ENCODE measurements around the gene FBP2.

Gene FBP2

DNA sequence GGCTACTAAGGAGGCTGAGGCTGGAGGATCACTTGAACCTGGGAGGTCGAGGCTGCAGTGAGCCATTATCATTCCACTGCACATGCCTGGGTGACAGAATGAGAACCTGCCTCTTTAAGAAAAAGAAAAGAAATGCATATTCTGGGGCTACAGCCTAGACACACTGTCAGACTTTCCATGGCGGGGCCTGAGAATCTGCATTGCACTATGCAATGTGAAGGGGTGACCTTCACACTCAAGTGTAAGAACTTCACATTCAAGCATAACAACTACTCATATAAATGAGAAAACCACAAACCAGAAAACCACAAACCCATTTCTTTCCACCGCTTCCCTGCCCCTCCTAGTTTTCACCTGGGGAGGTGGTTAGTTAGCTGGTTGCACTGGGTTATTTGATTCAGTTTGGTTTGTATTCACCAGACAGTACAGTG, 18.0 kb upstream of the FBP2 start:
- Histone ChIP-seq H3K36me3 (ENCODE audit: control insufficient read depth, insufficient read depth, low read length) (no peaks in the 10 kb centered on the region), H3K79me2 (no peaks in the 10 kb centered on the region), H3K9ac (no peak overlapping the region), H3K27ac (no peak overlapping the region), H2AFZ (no peak overlapping the region), H3K27me3 (ENCODE audit: control insufficient read depth, insufficient read depth, low read length) (no peaks in the 10 kb centered on the region), H3K4me3 (ENCODE audit: low read depth, low read length) (no peak overlapping the region), H3K4me2 (ENCODE audit: low read length) (no peak overlapping the region), H3K9me3 (ENCODE audit: control insufficient read depth, low read length) (no peaks in the 10 kb centered on the region), H3K4me1 (no peaks in the 10 kb centered on the region)
- TF ChIP-seq, protein P1, sequence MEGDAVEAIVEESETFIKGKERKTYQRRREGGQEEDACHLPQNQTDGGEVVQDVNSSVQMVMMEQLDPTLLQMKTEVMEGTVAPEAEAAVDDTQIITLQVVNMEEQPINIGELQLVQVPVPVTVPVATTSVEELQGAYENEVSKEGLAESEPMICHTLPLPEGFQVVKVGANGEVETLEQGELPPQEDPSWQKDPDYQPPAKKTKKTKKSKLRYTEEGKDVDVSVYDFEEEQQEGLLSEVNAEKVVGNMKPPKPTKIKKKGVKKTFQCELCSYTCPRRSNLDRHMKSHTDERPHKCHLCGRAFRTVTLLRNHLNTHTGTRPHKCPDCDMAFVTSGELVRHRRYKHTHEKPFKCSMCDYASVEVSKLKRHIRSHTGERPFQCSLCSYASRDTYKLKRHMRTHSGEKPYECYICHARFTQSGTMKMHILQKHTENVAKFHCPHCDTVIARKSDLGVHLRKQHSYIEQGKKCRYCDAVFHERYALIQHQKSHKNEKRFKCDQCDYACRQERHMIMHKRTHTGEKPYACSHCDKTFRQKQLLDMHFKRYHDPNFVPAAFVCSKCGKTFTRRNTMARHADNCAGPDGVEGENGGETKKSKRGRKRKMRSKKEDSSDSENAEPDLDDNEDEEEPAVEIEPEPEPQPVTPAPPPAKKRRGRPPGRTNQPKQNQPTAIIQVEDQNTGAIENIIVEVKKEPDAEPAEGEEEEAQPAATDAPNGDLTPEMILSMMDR (IDR thresholded peaks at IDR 0.05), result no peak

DNA sequence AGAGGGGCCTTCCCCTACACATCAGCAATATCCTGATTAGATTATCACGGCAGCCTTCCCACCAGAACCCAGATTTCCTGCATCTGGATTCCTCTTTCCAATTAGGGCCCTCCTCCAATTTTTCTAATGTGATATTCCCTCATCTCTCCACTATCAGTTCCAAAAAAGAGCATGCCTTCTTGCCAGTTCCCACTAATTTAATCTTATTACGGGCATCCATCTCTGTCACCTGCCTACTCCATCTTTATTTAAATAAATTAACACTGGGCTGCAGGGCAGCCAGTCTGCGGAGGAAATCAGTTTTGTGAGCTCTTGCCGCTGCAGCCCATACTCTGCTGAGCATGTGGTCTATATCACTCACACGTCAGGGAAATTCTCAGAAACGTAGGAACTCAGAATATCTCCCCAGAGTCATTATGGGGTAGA, 16.6 kb upstream of the FBP2 start:
- Histone ChIP-seq H3K9ac (no peak overlapping the region), H3K79me2 (no peaks in the 10 kb centered on the region), H2AFZ (no peak overlapping the region), H3K4me3 (ENCODE audit: low read depth, low read length) (no peak overlapping the region), H3K27ac (no peak overlapping the region), H3K27me3 (ENCODE audit: control insufficient read depth, insufficient read depth, low read length) (no peaks in the 10 kb centered on the region), H3K4me2 (ENCODE audit: low read length) (no peak overlapping the region), H3K9me3 (ENCODE audit: control insufficient read depth, low read length) (no peaks in the 10 kb centered on the region), H3K4me1 (no peaks in the 10 kb centered on the region), H3K36me3 (ENCODE audit: control insufficient read depth, insufficient read depth, low read length) (no peaks in the 10 kb centered on the region)
- TF ChIP-seq, protein P1 (IDR thresholded peaks at IDR 0.05), result no peak

DNA sequence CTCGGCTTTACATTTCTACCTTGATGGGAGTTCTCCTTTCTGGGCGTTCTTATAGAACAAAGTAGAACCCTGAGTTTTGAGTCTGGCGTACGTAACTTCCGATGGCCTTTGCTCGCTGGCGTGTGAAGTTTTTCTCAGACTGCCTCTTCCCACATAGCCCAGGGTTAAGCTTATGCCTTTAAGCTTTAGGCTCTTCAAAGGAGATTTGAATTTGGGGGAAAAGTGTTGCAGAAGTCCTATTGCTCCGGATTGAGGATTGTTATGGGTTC, 13.7 kb upstream of the FBP2 start:
- H3K9me3 ChIP-seq (ENCODE audit: control insufficient read depth, low read length), result no peaks in the 10 kb centered on the region
- TF ChIP-seq, protein P1 (IDR thresholded peaks at IDR 0.05), result no peak
- no peaks in the 10 kb centered on the region for H3K79me2 ChIP-seq
- no peaks in the 10 kb centered on the region for H3K27me3 ChIP-seq (ENCODE audit: control insufficient read depth, insufficient read depth, low read length)
- H3K4me3 ChIP-seq (ENCODE audit: low read depth, low read length), result no peak overlapping the region
- no peaks in the 10 kb centered on the region for H3K4me1 ChIP-seq
- no peak overlapping the region for H3K27ac ChIP-seq
- no peak overlapping the region for H3K9ac ChIP-seq
- H3K4me2 ChIP-seq (ENCODE audit: low read length), result no peak overlapping the region
- H2AFZ ChIP-seq, result no peak overlapping the region
- H3K36me3 ChIP-seq (ENCODE audit: control insufficient read depth, insufficient read depth, low read length), result no peaks in the 10 kb centered on the region

DNA sequence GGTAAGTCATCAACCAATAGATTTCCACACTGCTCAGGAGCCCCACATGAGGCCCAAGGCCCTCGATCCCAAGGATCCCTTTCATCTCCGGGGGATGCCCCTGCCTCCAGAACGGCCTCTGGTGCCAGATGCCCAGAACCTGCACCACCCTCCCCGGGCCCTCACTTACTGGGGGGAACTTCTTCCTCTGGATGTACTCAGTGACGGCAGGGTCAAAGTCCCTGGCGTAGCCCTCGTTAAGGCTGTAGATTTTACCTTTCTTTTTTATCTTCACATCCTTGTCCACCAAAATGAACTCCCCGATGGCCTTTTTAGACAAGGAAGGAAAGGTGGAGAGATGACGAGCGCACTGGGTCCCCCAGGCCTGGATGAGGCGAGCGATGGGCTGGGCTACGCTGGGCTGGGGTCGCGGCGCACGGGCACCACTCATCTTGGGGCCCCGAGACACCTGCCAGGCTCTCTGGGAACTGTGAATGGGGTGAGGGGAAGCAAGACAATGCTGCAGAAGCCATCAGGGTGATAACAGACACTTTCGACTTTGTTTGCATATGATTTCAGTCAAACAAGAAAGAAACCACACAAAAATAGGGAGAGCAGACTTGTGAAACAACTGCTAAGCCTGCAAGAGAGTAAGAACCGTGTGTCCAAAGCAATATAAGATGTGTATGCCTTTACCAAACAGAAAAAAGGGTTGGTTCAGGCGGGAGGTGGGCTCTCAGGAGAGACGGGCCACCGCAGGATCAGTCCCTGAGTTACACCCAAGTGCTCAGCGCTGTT, 13.2 kb upstream of the FBP2 start:
- Histone ChIP-seq H3K4me3 (ENCODE audit: low read depth, low read length) (no peak overlapping the region), H3K9me3 (ENCODE audit: control insufficient read depth, low read length) (no peaks in the 10 kb centered on the region), H3K27ac (no peak overlapping the region), H3K9ac (no peak overlapping the region), H3K4me1 (no peaks in the 10 kb centered on the region), H3K4me2 (ENCODE audit: low read length) (no peak overlapping the region), H3K36me3 (ENCODE audit: control insufficient read depth, insufficient read depth, low read length) (no peaks in the 10 kb centered on the region), H3K27me3 (ENCODE audit: control insufficient read depth, insufficient read depth, low read length) (no peaks in the 10 kb centered on the region), H2AFZ (no peak overlapping the region), H3K79me2 (no peaks in the 10 kb centered on the region)
- TF ChIP-seq, protein P1 (IDR thresholded peaks at IDR 0.05), result no peak

Data from parathyroid adenoma (tissue), 2 donors.